ENCODE measurements around the gene LIN7B. TPM values are rescaled to one million over a fixed set of nuclear protein-coding genes. Genes with fewer than 3 reads are reported as not detected.

Gene LIN7B
- total RNA-seq, 1 donor from 2014 or later: 5.8 TPM

- no peak for TF ChIP-seq CTCF (IDR thresholded peaks at IDR 0.05; ENCODE audit: insufficient read depth, low read length, poor library complexity, severe bottlenecking)
- Histone ChIP-seq H3K27me3 (ENCODE audit: control insufficient read depth, insufficient read depth, low read length) (peaks cover 11% of the 10 kb centered on the region), H3K4me3 (ENCODE audit: low read depth, low read length) (no peak overlapping the region), H3K36me3 (ENCODE audit: control insufficient read depth, insufficient read depth, low read length) (no peaks in the 10 kb centered on the region)
- DNase-seq (ENCODE audit: low read depth): no peak
Observed at GRCh38 chr19:49161987-49162386, 47.8 kb downstream of the LIN7B start.

GRCh38 chr19:49165111-49165750 is 51.1 kb downstream of the LIN7B start:
- Histone ChIP-seq H3K4me3 (ENCODE audit: low read depth, low read length) (no peak overlapping the region), H3K36me3 (ENCODE audit: control insufficient read depth, insufficient read depth, low read length) (no peaks in the 10 kb centered on the region), H3K27me3 (ENCODE audit: control insufficient read depth, insufficient read depth, low read length) (peaks cover 11% of the 10 kb centered on the region)
- DNase-seq (ENCODE audit: low read depth): no peak
- TF ChIP-seq CTCF (IDR thresholded peaks at IDR 0.05; ENCODE audit: insufficient read depth, low read length, poor library complexity, severe bottlenecking): no peak

GRCh38 chr19:49165865-49166301 is 51.7 kb downstream of the LIN7B start:
- peaks cover 11% of the 10 kb centered on the region for H3K27me3 ChIP-seq (ENCODE audit: control insufficient read depth, insufficient read depth, low read length)
- H3K36me3 ChIP-seq (ENCODE audit: control insufficient read depth, insufficient read depth, low read length): no peaks in the 10 kb centered on the region
- no peak overlapping the region for H3K4me3 ChIP-seq (ENCODE audit: low read depth, low read length)
- no peak for DNase-seq (ENCODE audit: low read depth)
- TF ChIP-seq CTCF (IDR thresholded peaks at IDR 0.05; ENCODE audit: insufficient read depth, low read length, poor library complexity, severe bottlenecking): peak; percentile 19

GRCh38 chr19:49167857-49168409 is 53.8 kb downstream of the LIN7B start:
- no peak overlapping the region for H3K4me3 ChIP-seq (ENCODE audit: low read depth, low read length)
- no peak for TF ChIP-seq CTCF (IDR thresholded peaks at IDR 0.05; ENCODE audit: insufficient read depth, low read length, poor library complexity, severe bottlenecking)
- peaks cover 11% of the 10 kb centered on the region for H3K27me3 ChIP-seq (ENCODE audit: control insufficient read depth, insufficient read depth, low read length)
- H3K36me3 ChIP-seq (ENCODE audit: control insufficient read depth, insufficient read depth, low read length): no peaks in the 10 kb centered on the region
- no peak for DNase-seq (ENCODE audit: low read depth)

Other genes starting within 250 kb of the LIN7B start
- gene PLEKHA4, start 245.8 kb upstream of the LIN7B start, total RNA-seq: 10.0 and 11.1 TPM in 2 replicates
- gene PPP1R15A, start 241.9 kb upstream of the LIN7B start, total RNA-seq: 225 and 233 TPM in 2 replicates
- not detected in 2 replicates for gene TULP2, start 215.6 kb upstream of the LIN7B start, total RNA-seq
- gene NUCB1, start 214.1 kb upstream of the LIN7B start, total RNA-seq: 248 and 260 TPM in 2 replicates
- gene DHDH, start 180.7 kb upstream of the LIN7B start, total RNA-seq: 1.0 and 1.5 TPM in 2 replicates
- gene BAX, start 159.5 kb upstream of the LIN7B start, total RNA-seq: 128 and 140 TPM in 2 replicates
- gene FTL, start 149.1 kb upstream of the LIN7B start, total RNA-seq: 2,415 and 2,688 TPM in 2 replicates
- gene GYS1, start 121.1 kb upstream of the LIN7B start, total RNA-seq: 23.1 and 24.8 TPM in 2 replicates
- gene RUVBL2, start 120.5 kb upstream of the LIN7B start, total RNA-seq: 174 and 177 TPM in 2 replicates
- gene LHB, start 97.3 kb upstream of the LIN7B start, total RNA-seq: 8.2 and 8.4 TPM in 2 replicates
- not detected in 2 replicates for gene CGB3, start 90.0 kb upstream of the LIN7B start, total RNA-seq
- gene CGB2, start 82.5 kb upstream of the LIN7B start, total RNA-seq: 1.9 and 5.1 TPM in 2 replicates
- 13.7 and 15.3 TPM in 2 replicates for gene CGB1, start 77.5 kb upstream of the LIN7B start, total RNA-seq
- gene CGB5, start 70.5 kb upstream of the LIN7B start, total RNA-seq: 0.89 TPM in 1 of 2 replicates, not detected in the other
- 3.3 and 7.4 TPM in 2 replicates for gene CGB8, start 65.3 kb upstream of the LIN7B start, total RNA-seq
- gene CGB7, start 56.6 kb upstream of the LIN7B start, total RNA-seq: 5.5 and 14.4 TPM in 2 replicates
- gene NTF4, start 49.6 kb upstream of the LIN7B start, total RNA-seq: 0.58 TPM in 1 of 2 replicates, not detected in the other
- not detected in 2 replicates for gene KCNA7, start 41.7 kb upstream of the LIN7B start, total RNA-seq
- gene SNRNP70, start 28.9 kb upstream of the LIN7B start, total RNA-seq: 108 and 135 TPM in 2 replicates
- 4.2 and 4.6 TPM in 2 replicates for gene C19orf73, start 4.8 kb downstream of the LIN7B start, total RNA-seq
- 0.88 and 10.9 TPM in 2 replicates for gene PPFIA3, start 5.2 kb downstream of the LIN7B start, total RNA-seq
- gene HRC, start 41.0 kb downstream of the LIN7B start, total RNA-seq: not detected in 2 replicates
- gene TRPM4, start 43.4 kb downstream of the LIN7B start, total RNA-seq: 13.5 and 16.7 TPM in 2 replicates
- gene SLC6A16, start 210.8 kb downstream of the LIN7B start, total RNA-seq: 0.17 and 0.75 TPM in 2 replicates
- 0.07 TPM in 1 of 2 replicates, not detected in the other for gene CD37, start 221.0 kb downstream of the LIN7B start, total RNA-seq
- 49.7 and 52.6 TPM in 2 replicates for gene TEAD2, start 248.0 kb downstream of the LIN7B start, total RNA-seq
- gene DKKL1, start 249.5 kb downstream of the LIN7B start, total RNA-seq: 0.58 TPM in 1 of 2 replicates, not detected in the other